Peyer's patch (tissue), 4 donors: ENCODE data around the gene UIMC1.

Experiments used
- POLR2A ChIP-seq, 2 donors: fragments of 450-650 bp; IDR thresholded peaks; one replicate each; pipeline ENCODE4 v1.5.1; 2017; ENCODE audit warnings: antibody characterized with exemption in 2 of 2, mild to moderate bottlenecking in 2 of 2, moderate library complexity in 2 of 2
- TF ChIP-seq, protein P1 (sequence below), 6 experiments: fragments of 450-650 bp in 4 of 6; fragments of 200-600 bp in 2 of 6; sonication (generic) in 1 of 6; IDR thresholded peaks; one replicate each; pipeline ENCODE4 v1.5.1; 2017 to 2019; ENCODE audit warnings: antibody characterized with exemption in 6 of 6, mild to moderate bottlenecking in 3 of 6, moderate library complexity in 1 of 6

- TF ChIP-seq, protein P1, sequence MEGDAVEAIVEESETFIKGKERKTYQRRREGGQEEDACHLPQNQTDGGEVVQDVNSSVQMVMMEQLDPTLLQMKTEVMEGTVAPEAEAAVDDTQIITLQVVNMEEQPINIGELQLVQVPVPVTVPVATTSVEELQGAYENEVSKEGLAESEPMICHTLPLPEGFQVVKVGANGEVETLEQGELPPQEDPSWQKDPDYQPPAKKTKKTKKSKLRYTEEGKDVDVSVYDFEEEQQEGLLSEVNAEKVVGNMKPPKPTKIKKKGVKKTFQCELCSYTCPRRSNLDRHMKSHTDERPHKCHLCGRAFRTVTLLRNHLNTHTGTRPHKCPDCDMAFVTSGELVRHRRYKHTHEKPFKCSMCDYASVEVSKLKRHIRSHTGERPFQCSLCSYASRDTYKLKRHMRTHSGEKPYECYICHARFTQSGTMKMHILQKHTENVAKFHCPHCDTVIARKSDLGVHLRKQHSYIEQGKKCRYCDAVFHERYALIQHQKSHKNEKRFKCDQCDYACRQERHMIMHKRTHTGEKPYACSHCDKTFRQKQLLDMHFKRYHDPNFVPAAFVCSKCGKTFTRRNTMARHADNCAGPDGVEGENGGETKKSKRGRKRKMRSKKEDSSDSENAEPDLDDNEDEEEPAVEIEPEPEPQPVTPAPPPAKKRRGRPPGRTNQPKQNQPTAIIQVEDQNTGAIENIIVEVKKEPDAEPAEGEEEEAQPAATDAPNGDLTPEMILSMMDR (IDR thresholded peaks at IDR 0.05): no peak
- no peak for TF ChIP-seq POLR2A (IDR thresholded peaks at IDR 0.05)
Observed at GRCh38 chr5:176935017-176935416, 71.6 kb downstream of the UIMC1 start.
